Fibroblast of the conjunctiva (primary cell): ENCODE results near the gene KLHL22.
"Not testable (repeated sequence)": the region's sequence is repeated elsewhere in the genome, so short reads cannot be mapped to it uniquely, and the experiment has no call there.

ENCODE experiments used
- DNase-seq: peaks from one replicate; pipeline ENCODE4 v3.0.0-alpha.2; 2010; ENCODE audit warnings: low read depth

Gene KLHL22

DNA sequence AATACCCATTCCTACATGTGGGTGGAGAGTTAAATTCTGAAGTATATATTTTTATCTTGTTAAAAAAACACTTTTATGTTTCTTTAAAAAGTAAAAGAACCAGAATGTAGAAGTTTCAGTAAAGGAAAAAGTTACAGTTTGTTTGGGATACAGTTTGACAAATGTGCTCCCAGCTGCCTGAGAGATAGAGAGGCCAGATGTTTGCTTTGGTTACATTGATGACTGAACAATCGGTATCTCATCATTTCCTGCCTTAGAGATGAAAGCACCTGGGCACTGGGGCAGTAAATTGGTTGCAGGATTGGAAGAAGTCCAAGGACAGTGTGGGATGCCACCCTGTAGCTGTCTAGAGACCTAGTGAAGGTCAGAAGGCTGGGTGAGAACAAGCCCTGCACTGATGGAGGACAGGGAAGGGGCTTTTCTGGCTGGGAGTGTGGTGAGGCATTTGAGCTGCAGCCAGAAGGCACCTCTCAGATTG lies 28.4 kb upstream of the KLHL22 start:
- no peak for DNase-seq

DNA sequence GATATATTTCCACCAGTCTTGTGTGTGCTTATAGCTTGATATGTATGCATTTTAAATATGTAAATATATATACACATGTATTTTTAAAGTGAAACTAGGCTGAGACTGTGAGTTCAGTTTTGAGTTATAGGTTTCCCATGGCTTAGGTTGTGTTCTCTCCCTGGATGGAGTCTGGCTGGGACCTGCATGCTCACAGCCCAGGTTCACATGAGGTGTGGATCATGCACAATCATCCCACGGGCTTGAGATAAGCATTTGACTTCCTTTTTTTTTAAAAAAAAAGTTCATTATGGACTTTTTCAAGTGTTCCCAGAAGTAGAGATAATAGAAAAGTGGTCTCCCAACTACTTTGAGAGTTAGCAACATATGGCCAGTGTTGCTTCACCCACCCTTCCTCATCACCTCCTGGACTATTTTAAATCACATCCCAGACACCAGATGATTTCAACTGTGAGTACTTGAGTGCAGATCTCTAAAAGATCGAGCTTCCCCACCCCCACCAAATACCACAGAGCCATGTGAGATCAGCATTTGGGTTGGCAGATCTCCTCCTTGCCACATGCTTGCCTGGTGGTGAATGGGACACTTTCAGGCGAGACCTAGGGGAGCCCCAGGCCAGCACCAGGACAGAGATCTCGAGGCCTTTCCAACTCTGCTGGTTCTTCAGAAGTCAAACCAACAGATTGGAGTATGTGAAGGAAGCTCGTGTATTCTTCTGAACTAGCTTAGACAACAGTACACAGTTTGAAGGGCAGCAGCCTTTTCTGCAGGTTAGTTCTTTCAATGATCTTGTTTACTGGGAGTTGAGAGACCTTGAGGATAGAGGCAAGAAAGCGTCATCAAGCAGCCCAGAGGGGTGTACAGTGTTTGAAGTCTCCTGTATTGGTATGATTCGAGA lies 27.7 kb upstream of the KLHL22 start:
- no peak for DNase-seq

DNA sequence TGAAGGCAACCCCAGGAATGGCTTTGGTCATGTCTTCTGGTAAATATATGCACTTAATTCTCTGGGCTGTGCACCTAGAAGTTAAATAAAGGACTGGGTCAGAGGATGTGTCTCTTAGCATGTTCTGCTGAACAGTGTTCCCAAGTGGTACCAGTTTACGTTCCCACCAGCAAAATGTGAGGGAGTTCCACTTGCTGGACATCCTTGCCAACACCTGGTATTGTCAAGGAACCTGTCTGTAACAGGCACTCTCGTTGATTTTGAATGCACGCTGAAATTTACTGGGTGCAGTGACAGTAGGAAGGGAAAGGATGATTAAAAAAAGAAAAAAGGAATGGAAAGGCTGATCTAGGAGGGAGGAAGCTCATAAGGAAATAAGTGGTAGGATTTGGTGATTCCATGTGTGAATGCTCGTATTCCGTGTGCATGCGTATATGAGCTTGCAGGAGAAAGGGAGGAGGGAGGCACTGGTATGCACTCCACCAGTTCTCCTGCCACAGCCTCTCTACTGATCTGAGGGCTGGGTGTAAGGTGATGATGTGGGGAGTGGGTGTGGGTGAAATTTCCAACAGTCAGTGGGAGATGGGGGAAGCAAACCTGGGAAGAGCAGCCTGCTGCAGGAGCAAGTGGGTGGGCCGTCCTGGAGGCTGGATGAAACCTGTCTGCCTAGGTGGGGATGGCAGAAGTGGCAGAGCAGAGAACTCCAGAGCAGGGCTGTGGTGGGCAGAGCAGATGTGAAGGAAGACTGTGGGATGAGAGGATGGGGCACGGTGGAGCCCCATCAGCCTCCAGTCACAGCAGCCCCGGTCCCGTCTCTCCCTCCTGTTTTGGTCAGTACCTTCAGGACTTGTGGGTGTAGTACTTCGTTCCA lies 26.8 kb upstream of the KLHL22 start:
- DNase-seq = no peak

DNA sequence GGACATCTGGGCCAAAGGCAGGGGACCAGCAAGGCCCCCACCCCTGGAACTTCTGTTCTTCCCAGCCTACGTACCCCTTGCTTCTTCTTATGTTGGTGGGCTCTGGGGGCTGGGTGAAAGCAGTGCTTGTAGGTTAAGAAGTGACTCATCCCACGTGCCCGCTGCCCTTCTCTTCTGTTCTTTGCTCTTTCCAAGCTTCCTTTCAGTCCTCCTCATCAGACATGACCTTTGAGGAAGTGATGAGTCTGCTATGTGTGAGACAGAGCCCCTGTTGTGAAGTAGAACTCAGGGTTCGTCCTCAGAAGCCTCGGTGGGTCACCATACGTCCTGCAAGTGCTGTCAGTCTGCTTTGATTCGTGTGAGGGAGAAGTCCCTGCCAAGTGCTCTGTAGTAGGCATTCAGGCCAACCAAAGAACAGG lies 24.5 kb upstream of the KLHL22 start:
- DNase-seq = no peak

DNA sequence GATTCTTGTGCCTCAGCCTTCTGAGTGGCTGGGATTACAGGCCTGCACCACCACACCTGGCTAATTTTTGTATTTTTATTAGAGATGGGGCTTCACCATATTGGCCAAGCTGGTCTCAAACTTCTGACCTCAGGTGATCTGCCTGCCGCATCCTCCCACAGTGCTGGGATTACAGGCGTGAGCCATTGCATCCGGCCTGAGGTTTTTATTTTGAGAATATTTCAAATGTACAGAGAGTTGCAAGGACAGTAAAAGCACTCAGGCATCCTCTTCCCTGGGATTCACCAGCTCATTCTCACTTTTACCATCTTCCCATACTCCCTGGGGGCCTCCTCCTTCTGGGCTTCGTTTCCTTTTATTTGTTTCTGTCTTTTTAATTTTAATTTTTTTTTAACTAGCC lies 24.0 kb upstream of the KLHL22 start:
- no peak for DNase-seq

DNA sequence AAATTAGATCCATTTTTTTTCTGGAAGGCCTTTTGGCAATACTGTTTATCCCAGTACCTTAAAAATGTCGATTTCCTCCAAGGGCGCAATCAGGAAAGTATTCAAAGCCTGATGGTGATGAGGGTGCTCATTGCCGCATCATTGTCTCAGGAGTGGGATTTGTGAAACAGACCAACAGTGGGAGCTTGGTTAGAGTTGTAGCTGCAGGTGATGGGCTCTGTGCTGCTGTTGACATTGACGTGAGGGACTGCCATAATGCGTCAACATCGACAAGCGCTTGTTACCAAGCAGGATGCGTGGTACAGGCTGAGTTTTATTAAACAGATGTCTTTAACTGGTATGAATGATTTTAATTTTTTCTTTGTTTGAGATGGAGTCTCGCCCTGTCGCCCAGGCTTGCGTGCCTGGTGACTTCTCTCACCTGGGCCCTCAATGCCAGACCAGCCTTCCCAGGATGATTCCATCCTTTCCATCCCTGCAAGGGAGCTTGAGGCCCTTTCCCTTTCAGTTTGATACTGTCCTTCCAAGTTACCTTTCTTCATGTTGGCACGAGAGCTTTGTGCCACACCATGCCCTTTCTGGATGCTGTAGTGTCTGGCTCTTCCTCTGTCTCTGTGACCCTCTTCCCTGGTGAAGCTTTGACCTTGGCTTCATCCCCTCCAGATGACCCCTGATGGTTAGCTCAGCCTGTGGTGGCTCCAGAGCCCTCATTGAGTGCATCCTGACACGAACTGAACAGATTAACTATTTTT lies 22.4 kb upstream of the KLHL22 start:
- no peak for DNase-seq

DNA sequence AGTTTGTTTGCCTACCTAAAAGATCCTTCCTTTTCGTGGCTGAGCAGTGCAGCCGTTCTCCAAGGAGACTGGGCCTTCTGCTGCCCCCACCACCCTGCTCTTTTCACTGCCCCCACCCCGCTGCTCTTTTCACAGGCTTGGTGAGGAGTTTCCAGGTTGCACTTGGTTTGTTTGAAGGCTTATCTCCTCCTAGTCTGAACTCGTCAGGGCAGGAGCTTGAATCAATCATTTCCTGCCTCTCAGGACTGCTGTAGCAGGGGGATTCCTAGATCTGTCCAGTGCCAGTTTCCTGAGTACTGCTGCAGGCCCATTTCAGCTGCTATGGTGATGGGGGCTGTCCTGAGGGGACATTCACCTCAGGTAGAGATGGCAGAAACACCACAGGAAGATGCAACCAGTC lies 21.8 kb upstream of the KLHL22 start:
- no peak for DNase-seq

DNA sequence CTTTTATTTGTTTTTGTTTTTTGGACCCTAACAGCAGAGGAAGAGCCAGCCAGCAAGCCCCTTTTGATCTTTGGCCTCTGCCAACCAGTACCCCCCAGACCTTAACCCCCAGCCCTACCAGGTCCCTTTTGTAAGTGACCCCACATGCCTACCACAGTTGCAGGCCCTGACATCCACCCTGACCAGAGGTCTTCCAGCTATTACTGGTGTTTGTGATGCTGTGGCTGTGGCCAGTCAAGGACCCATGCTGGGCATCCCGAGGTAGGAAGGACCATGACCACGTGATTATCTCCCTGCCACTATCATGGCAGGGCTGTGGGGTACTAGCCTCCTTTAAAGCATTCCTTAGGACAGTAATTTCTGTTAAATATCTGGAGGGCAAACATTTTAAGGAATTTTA lies 20.8 kb upstream of the KLHL22 start:
- DNase-seq = no peak

DNA sequence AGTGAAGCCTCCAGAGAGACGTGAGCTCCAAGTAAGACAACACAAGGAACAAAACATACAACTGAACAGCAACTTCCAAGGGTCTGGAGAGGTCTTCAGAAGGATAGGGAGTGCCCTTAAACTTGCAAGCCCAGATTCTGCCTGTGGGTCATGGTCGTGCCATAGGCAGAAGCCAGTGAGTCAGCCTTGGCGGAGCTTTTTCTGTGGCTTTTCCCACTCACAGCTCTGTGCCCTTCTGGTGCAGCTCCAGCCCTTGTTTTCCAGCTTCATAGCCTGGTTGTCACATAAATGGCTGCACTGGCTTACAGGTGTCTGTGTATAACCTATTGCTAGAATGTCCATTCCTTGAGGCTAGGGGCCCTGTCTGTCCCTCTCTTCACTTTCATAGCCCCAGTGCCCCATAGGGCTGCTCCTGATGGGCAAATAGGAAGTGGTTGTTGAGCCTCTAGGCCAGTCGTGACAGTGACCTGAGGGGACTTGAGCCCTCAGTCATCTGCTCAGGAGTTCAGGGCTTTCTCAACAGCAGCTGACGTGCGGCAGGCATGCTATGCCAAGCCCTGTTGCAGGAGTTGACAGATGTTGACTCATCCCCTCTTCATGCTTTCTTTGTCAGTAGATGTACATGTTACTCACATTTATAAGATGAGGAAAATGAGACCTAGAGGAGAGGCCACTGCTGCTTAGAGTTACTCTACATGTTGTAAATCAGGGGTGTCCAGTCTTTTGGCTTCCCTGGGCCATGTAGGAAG lies 19.2 kb upstream of the KLHL22 start:
- DNase-seq = peak; percentile 72

DNA sequence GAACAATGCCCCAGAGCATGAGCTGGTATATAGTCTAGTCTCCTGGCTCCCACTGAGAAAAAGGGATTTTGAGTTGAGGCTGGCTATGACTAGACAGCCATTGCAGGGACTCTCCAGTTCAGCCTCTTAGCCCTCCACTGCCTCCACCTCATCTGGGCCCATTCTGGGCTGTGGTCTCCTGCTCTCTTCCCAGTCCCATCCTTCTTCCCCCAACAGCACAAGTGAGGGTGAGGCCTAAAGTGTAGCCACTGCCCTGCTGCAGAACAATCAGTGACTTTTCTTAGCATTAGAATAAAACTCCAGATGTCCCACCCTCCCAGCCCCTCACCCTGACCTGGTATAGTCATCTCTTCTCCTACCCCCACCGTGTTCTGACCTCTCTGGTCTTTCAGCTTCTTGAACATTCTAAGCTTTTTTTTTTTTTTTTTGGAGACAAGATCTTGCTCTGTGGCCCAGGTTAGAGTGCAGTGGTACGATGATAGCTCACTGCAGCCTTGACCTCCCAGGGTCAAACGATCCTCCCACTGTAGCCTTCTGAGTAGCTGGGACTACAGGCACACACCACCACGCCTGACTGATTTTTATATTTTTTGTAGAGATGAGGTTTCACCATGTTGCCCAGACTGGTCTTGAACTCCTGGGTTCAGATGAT lies 16.1 kb upstream of the KLHL22 start:
- no peak for DNase-seq

DNA sequence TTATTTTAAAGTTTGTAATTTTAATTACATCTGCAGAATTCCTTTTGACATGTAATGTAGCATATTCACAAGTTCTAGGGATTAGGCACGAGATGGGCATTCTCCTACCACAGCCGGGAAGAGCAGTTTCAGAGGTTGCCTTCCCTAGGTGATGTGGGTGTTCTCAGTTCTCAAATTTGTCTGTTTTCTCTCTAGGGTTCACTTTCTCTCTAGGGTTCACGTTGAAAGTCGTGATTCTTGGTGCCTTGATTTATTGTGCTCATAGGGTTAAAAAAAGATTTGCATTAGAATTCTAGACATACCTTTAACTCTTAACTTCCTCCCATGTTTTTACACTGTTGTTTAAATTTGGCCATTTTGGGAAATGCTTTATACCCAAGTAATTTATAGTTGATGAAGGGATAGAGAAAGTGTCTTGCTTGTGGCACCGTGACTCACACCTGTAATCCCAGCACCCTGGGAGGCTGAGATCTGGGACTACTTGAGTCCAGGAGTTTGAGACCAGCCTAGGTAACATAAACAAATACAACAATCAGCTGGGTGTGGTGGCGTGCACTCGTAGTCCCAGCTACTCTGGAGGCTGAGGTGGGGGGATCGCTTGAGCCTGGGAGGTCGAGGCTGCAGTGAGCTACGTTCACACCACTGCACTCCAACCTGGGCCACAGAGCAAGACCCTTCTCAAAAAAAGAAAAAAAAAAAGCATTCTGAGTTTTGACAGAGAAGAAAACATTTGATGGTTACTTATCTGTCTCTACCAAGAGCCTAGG lies 15.4 kb upstream of the KLHL22 start:
- DNase-seq = no peak

DNA sequence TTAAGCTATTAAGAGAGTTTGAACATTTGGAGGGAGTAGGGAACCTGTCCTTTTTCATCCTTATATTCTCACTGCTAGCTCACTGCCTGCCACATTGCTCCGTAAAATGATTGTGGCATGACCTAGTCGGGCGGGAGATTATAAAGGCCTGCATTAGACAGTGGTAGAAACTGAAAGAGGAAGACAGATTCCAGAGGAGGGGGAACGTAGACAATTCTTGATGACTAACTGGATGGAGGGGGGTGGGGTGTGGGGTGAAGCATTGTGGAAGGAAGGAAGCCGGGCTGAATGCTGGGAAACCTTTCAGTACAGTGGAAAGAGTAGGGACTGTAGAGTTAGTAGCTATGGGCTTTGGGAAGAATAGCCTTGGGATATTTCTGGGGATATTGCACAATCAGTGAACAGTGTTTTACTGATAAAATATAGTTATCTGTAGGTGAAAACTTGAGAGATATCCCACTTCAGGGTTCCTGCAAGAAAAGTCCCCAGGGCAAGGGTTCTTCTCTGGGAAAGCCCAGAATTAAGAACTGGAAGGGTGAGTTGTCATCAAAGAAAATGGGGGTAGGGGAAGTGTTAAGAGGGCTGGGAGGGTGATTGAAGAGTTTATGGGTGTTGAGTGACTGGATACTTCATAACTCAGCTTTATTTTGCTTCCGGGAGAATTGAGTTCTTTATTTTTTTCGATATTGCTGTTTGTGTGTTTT lies 13.9 kb upstream of the KLHL22 start:
- peak; percentile 80 for DNase-seq

DNA sequence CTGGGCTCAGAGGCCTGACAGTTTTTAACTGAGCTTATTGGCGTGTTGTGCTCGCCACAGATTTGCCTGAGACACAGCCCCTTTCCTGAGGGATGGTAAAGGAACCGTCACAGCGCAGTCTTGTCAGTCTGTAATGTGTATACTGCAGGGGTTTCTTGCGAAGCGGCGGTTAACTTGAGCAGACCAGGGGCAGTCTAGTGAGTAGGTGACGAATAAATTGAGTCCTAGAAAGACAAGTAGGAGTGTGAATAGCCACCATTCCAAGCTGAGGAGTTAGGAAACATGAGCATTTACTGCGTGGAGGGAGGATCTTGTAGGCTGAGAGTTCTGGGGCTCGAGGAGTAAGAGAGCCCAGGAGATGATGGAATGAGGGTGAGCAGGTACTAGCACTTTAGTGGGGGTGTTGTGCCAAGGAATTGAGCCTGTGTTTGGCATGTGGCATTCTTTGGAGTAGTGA lies 13.2 kb upstream of the KLHL22 start:
- DNase-seq = no peak

DNA sequence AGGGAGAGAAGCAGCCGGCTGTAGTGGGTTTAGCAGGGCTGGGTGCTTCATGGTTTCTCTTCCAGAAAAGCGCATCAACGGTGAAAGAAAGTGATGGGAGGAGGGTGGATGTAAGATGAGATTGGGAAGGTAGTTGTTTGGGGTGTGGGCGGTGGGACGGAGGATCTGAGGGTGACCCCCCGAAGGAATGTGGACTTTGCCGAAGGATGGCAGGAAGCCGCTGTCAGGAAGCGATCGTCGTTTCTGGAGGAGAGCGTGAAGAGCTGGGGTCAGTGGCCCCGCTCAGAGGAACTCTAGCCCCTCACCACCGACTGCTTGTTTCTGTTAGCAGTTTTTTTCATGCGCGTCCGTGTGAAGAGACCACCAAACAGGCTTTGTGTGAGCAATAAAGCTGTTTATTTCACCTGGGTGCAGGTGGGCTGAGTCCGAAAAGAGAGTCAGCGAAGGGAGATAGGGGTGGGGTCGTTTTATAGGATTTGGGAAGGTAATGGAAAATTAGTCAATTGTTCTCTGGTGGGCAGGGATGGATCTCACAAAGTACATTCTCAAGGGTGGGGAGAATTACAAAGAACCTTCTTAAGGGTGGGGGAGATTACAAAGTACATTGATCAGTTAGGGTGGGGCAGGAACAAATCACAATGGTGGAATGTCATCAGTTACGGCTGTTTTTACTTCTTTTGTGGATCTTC lies 12.6 kb upstream of the KLHL22 start:
- DNase-seq = not testable (repeated sequence)

DNA sequence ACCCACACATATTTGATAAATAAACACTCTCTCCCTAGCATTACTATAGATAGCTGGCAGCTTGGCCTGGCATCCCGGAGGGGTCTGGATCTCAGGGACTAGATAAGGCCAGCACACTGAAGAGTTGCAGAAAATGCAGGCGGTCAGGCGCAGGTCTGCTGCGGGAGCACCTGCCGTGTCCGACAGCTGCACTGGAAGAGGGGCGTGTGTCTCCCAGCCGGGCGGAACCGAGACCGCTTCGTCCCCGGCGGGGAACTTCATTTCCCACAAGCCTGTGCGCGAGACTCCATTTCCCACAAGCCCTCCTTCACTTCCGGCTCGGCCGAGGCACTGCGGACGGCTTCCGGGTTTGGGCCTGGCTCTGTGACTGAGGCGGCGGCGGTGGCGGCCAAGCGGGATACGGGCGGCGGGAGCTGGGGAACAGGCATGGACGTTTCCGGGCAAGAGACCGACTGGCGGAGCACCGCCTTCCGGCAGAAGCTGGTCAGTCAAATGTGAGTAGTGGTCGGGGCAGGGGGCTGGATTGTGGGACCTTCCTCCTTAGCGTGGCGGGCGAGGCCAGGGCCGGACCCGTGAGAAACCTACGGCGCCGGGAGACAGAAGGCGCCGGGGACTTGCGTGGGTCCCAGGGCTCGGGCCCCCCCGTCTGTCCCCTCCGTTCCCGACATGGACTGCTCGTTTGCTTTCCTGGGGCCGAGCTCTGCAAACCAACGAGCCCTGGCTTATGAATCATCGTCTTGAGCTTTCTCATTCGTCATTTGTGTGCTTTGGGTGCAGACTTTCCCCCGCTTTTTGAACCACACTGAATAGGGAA lies 11.9 kb upstream of the KLHL22 start, which contains the start of gene MED15:
Gene MED15, plus strand, starts transcription at position 358 of the 814 bp plus-strand sequence. Its CDS starts 69 bp downstream, at position 427.
- no peak for DNase-seq

DNA sequence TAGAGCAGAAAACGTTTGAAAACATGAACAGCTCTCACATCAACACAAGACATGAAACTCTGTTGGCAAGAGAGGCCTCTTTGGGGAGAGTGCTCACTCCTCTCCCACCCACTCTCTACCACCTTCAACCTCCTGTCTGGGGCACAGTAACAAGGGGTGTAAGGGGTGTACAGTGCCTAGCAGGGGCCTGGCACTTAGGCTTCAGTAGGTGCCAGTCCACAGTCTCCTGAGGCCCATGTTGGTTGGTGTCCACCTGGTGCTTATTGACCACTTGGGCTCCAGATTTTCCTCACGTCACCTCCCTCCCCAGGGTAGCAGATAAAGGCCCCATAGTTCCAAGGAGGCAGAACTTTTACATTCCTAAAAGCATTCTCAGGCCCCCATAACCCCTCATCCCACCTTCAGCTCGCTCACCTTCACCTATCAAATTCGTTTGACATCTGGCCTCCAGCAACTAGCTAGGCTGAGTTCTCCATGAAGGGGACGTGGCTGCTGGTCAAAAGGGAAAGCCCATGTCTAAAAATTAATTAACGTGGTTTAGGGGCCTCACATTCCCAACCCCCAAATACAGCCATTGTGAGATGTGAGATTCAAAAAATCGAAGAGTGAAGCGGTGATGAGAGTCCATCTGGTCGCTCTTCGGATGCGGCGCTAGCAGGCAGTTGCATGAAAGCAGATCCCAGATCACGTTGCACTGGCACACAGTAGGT lies 11.1 kb upstream of the KLHL22 start:
- DNase-seq = no peak

DNA sequence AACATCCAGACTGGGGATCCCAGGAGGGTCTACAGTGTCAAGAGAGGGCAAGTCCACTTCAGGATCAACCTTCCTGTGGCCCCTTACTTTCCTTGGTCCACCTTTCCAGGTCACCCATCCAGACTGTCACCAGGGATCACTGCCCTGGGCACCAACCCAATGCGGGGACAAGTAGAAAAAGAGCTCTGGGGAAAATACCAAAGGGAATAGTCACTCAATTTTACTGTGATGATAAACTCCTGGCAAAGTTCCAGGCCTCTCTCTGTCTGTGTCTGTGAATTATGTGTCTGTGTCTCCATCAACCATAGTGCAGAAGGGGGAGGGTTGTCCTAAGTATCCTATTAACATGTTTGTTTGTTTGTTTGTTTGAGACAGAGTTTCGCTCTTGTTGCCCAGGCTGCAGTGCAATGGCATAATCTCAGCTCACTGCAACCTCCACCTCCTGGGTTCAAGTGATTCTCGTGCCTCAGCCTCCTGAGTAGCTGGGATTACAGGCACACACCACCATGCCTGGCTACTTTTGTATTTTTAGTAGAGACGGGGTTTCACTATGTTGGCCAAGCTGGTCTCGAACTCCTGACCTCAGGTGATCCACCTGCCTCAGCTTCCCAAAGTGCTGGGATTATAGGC lies 8.8 kb upstream of the KLHL22 start:
- not testable (repeated sequence) for DNase-seq
